Measurements from ENCODE around the gene MARK3.

Gene MARK3

DNA sequence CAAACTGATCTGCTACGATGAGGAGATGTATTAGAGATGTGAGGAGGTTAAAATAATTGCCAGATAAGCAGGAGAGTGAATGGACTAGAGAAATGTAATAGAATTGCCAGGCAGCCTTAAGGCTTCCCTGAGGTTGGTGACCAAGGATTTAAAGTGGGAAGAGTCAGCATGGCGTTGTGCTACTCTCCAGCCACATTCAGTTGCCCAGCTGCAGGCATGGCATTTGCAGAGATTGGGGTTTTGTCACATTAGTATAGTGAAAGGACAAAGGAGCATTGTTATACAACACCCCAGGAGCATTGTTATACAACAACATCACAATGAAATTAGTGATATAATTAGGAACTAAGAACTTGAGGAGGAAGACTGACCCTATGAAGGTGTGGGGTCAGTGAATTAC is 31.7 kb downstream of the MARK3 start:
- peaks cover 0 to 25% (median 10%) of the 10 kb centered on the region in 4 donors for H3K4me1 ChIP-seq
- no peak for DNase-seq
- H3K9me3 ChIP-seq, result no peaks in the 10 kb centered on the region
- H3K36me3 ChIP-seq, result peaks cover 0 to 26% (median 25%) of the 10 kb centered on the region in 3 donors
- H3K4me3 ChIP-seq, result no peak overlapping the region
- H3K27me3 ChIP-seq, result no peaks in the 10 kb centered on the region
- H3K27ac ChIP-seq, result no peak overlapping the region
- TF ChIP-seq CTCF (IDR thresholded peaks at IDR 0.05), result no peak
- intact Hi-C loops (cut with DNase I; ENCODE audit: low total_unique reads), result no loop called here

DNA sequence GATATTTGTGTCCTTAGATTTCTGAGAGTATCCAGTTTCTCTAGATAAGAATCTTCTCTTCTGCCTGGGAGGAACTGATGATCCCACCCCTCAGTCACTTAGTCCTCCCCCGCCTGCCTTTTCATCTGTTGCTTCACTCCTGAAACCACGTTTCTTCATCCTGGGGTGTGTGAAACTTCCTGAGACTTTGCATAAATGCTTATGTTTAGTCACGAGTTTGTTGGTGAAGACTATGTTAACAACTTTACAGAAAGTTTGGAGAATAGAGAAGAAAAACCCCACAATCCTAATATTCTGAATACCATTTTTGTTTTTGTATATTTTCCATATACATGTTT is 33.2 kb downstream of the MARK3 start:
- Histone ChIP-seq H3K27ac (no peak overlapping the region), H3K4me1 (peaks cover 0 to 40% (median 15%) of the 10 kb centered on the region in 4 donors), H3K9me3 (no peaks in the 10 kb centered on the region), H3K4me3 (no peak overlapping the region), H3K27me3 (no peaks in the 10 kb centered on the region), H3K36me3 (peaks cover 0 to 16% (median 15%) of the 10 kb centered on the region in 3 donors)
- no peak for TF ChIP-seq CTCF (IDR thresholded peaks at IDR 0.05)
- no peak for DNase-seq
- intact Hi-C loops (cut with DNase I; ENCODE audit: low total_unique reads), result no loop called here

DNA sequence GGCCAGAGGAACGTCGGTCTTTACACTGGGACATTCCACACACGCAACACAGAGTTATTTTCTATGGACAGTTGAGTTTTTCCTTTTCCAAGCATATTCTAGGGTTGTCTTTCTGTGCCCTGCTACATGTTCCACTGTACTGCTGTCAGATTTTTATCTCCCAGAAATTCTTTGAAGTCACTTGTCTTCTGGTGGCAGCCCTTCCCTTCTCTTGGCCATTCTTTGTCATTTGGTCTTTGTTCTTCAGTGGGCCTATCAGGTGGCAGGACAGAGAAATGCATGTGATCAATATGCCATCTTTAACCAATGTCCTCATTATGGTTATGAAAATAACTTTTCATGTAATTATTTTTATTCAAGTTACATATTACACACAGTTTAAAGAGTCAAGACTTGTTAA is 36.3 kb downstream of the MARK3 start:
- Histone ChIP-seq H3K9me3 (no peaks in the 10 kb centered on the region), H3K4me1 (peaks cover 0 to 44% (median 18%) of the 10 kb centered on the region in 4 donors), H3K27me3 (no peaks in the 10 kb centered on the region), H3K27ac (no peak overlapping the region), H3K4me3 (no peak overlapping the region), H3K36me3 (peaks cover 0 to 3% (median under 1%) of the 10 kb centered on the region in 3 donors)
- no peak for TF ChIP-seq CTCF (IDR thresholded peaks at IDR 0.05)
- intact Hi-C loops (cut with DNase I; ENCODE audit: low total_unique reads), result no loop called here
- DNase-seq, result no peak

DNA sequence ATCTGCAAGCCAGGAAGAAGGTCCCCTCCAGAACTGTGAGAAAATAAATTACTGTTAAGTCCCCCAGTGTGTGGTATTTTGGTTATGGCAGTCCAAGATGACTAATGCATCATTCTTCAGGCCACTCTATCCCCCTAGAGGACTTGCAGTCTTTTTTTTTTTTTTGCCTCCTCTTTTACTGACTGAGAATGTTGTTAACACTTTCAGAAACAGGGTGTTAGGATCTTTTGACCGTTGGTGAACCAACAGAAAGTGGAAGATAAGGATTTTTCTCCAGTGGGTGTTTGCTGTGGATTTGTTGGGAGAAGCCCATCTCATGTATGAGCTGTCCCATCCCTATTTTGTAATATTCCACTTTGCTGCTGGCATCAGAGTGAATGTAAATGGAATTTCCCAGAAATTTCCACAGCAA is 37.8 kb downstream of the MARK3 start:
- H3K4me1 ChIP-seq, result peaks cover 0 to 38% (median 15%) of the 10 kb centered on the region in 4 donors

DNA sequence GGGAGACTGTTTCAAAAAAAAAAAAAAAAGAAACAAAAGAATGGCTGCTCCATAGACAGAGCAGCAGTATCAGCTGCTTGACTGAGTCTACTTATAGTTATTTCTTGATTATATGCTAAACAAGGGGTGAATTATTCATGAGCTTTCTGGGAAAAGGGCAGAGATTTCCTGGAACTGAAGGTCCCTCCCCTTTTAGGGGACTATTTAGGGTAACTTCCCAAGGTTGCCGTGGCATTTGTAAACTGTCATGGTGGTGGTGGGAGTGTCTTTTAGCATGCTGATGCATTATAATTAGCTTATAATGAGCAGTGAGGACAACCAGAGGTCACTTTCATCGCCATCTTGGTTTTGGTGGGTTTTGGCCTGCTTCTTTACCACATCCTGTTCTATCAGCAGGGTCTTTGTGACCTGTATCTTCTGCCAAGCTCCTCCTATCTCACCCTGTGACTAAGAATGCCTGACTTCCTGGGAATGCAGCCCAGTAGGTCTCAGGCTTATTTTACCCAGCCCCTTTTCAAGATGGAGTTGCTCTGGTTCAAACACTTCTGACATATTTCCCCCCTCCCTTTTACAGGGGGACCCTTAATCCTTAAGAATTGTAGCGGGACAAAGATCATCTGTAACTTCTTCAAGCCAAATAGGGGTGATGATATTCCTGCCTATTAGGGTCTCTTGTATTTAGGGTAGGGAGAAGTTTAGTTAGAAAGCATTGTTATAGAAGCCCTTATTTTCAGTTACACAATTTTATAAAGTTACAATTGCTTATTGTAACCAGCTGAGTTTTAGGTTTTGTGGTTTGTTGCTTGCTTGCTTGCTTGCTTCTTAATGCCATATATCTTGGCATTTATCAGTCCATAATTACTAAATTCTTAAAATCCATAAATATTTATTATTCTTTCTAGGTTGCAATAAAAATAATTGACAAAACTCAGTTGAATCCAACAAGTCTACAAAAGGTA is 42.5 kb downstream of the MARK3 start:
- H3K9me3 ChIP-seq, result no peaks in the 10 kb centered on the region

More for the DNA sequence above, 37.8 kb downstream of the MARK3 start:
- DNase-seq, result no peak
- Histone ChIP-seq H3K27me3 (no peaks in the 10 kb centered on the region), H3K27ac (peak overlapping the region; percentile 35 to 42), H3K9me3 (no peaks in the 10 kb centered on the region), H3K4me3 (no peak overlapping the region), H3K36me3 (no peaks in the 10 kb centered on the region)
- intact Hi-C loops (cut with DNase I; ENCODE audit: low total_unique reads), result no loop called here
- peak in 1 of 2 experiments; percentile 9 for TF ChIP-seq CTCF (IDR thresholded peaks at IDR 0.05)

More for the DNA sequence above, 42.5 kb downstream of the MARK3 start:
- Histone ChIP-seq H3K27ac (no peak overlapping the region), H3K4me3 (no peak overlapping the region), H3K4me1 (peaks cover 0 to 37% (median 17%) of the 10 kb centered on the region in 4 donors), H3K36me3 (no peaks in the 10 kb centered on the region), H3K27me3 (no peaks in the 10 kb centered on the region)
- intact Hi-C loops (cut with DNase I; ENCODE audit: low total_unique reads), result no loop called here
- no peak for TF ChIP-seq CTCF (IDR thresholded peaks at IDR 0.05)
- DNase-seq, result no peak
